22Rv1 (cell line): ENCODE data around the gene RETN.

Source experiments
- CTCF ChIP-seq: fragments of 450-650 bp; IDR thresholded peaks from 2 replicates; pipeline ENCODE4 v1.5.1; 2017; ENCODE audit warnings: mild to moderate bottlenecking
- ZFX ChIP-seq: fragments of 450-650 bp; IDR thresholded peaks from 2 replicates; pipeline ENCODE4 v1.6.1; 2017; ENCODE audit warnings: antibody characterized with exemption, borderline replicate concordance

- TF ChIP-seq CTCF = no peak
- no peak for TF ChIP-seq ZFX
Observed at GRCh38 chr19:7670790-7671189, 1.9 kb downstream of the RETN start.
